Stimulated activated CD4-positive, alpha-beta T cell treated with anti-CD3 and anti-CD28 coated beads, Interleukin-15, amount 100 ng/mL, for 1 hour (primary cell): ENCODE results near the gene PI16.

Source experiments
- DNase-seq, 2 donors: peaks; one replicate each; pipeline ENCODE4 v3.0.0-alpha.2; 2020; ENCODE audit warnings: low read depth in 1 of 2, low spot score in 1 of 2

The PI16 gene

DNA sequence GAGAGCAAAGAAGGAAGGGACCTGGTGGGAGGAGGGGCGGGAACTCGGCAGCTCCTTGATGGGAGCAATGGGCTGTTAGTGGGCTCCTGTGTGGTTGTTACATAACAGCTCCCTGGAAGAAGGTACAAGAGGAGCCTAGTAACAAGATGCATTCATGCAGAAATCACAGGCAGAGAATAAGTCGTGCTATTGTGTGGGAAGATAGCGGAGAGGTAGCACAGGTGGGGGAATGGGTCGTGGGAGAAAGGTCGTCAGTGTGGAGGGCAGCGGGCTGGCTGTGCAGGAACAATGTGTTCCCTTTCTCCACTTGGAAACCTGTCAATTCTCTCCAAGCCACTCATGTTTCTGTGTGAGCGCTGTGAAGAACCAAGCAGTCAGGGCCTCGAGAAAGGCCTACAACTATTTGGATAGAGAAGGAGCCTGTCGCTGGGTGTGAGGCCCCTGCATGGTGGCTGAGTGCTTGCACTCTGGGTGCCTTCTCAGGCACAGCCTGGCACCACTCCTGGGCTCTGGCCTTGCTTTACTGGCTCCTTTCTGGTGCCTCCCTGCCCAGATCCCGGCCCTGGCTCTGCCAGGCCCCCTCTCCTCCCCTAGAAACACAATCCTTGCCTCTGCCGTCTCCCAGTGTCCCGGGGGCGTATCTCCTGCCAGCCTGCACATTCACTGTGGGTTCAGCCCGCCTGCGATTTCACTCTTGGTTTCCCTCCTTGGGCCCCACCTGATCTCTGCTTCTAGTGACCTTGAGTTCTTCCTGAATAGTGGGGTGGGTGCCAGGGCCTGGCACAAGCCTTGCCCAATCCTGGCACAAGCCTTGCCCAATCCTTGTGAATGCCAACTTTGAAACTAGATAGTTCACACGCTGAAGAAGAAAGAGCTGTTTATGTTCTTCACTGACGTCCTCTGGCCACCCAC, 43.5 kb downstream of the PI16 start:
- DNase-seq, result no peak

DNA sequence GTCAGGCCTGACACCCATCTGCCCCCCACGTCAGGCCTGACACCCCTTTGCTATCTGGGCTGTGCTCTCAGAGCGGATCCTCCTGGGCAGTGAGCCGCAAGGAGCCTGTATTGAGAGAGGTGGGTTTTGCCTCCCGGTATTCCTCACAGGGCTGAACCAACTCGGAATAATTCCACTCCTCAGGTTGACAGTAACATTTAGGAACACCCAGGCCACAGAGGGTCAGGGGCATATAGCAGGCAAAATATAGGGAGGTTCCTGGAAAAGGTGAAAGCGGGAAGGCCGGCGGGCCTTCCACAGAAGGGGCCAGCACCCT, 44.1 kb downstream of the PI16 start:
- DNase-seq, result no peak

DNA sequence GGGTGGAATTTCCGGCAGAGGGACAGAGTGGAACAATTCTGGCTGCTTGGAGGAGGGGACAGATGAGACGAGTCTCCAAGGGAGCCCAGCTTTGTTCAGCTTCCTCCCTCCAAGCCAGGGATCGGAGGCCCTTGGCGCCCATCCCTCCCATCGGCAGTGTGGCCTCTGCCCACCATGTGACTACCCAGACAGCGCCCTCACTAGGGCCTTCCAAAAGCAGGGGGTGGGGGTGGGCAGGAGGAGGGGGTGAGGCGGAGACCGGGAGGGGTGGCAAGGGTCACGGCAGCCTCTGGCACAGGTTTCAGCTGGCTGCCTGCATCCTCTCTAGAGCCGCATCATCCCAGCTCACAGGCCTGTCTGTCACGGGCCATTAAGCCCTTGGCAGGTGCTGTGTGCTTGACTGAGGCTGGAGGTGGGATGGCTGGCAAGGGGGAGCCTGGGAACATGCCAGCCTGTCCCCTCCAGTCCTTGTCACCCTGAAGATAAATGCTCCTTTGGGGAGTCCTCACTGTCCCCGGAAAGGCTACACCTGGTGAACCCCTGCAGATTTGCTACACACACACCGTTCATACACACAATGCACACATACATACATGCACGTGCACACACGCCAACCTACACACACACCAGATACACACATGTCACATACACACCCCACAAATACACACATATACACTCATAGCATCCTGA, 44.7 kb downstream of the PI16 start:
- DNase-seq, result no peak

DNA sequence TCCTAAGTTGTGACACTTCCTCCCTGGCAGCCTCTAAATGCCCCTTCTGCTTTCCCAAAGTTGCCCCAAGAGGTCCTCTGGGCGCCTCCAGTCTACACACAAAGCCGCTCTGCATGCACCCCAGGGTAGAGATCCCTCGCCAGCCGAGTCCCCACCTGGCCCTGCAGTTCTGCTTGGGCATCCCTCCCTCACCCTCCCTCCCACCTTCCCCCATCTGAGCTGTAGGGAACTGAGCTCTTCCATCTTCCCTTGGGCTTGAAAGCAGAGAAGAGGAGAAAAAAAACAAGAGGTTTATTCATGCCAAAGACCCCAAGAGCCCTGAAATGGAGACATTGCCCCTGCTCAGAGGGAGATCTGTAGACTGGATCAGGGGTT, 45.2 kb downstream of the PI16 start:
- DNase-seq, result no peak

DNA sequence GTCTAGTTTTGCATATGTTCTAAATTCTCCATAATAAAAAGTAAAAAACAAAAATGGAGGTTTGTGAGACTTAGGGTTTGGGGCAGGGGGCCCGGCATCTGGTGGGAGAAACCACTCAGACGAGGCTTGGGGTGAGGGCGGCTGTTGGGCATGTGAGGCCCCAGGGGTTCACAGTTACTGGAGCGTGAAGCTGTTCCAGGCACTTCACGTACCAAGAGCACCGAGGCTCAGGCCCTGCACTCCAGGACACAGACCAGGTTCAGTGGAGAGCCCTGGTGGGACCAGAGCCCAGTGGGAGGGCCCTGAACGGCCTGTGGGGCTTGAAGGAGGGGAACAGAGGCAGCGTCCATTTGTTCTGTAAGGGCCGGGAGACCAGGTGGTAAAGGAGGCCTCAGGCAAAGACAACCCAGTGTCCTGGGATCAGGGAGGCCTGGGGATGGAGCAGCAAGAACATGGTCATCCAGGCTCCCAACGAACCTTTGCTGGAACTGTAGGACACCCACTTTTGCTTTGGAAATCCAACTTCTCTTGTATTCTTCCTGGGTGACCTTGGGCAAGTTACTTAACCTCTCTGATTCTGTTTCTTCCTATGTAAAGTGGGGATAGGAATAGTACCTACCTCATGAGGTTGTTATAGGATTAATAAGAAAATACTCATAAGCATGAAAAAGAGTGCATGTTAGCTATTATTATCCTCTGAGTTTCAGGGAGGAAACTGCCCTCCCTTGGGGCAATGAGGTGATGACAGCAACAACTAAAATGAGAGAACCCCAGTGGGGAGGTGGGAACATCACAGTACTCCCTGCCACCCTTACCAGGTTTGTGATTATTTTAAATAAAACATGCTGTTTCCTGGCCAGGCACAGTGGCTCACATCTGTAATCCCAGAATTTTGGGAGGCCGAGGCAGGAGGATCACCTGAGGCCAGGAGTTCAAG, 49.8 kb downstream of the PI16 start:
- no peak for DNase-seq

DNA sequence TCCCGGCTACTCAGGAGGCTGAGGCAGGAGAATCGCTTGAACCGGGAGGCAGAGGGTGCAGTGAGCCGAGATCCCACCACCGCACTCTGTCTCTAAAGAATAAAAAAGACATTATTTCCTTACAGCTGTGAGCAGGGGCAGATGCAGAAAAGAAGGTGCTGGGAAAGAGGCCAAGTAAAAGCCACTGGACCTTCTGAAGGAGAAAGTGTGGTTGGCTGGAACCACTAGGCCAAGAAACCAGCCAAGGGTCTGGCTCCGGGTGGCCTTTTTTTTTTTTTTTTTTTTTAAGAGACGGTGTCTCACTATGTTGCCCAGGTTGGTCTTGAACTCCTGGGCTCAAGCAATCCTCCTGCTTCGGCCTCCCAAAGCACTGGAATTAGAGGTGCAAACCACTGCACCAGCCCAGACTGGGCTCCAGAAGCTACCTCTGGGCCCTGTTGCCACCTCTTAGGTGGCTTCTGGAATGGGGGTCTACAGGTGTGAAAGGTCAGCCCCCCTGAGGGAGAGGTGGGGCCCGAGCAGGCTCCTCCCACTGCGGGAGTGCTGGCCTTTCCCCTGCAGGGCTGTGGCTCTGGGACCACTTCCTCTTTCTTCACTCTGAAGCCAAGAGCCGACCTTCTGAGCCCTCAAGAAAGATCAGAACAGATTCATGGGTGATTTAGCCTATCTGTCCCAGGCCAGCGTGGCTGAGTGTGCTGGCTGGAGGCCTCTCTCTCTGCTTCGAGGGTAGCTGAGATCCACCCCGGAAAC, 50.7 kb downstream of the PI16 start, which contains the start of gene FGD2:
FGD2 (plus strand) TSS at position 595 of the 750 bp plus-strand sequence. CDS start 163 bp downstream, outside the sequence.
- DNase-seq, result no peak

DNA sequence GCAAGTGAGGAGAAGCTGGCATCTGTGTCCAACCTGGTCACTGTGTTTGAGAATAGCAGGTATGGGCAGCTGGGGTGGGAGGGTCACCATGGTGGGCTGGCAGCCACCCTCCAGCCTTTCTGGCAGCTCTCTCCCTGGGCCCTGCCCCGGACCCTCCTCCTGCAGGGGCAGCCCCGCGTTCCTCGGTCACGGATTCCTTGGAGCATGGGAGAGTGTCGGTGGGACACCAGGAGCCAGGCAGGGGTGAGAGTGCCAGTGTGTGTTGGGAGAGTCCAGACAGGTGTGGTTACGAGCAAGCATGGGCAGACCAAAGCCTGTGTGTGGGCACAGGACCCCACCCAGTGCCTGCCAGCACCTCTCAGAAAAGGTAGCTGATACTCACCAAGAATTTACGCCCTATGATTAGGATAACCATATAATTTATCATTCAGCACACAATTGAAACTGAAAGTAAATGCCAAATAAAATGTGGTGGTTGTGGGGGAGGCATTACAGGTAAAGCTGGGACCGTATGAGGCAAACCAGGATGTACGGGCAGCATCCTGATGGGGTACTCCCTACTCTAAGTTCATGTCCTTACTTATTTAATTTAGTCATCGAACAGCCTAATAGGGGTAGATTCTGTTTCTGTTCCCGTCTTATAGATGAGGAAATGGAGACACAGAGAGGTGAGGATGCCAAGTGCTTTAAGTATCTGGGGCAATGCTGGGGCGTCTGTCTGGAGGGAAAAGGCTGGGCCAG, 51.5 kb downstream of the PI16 start:
- no peak for DNase-seq

DNA sequence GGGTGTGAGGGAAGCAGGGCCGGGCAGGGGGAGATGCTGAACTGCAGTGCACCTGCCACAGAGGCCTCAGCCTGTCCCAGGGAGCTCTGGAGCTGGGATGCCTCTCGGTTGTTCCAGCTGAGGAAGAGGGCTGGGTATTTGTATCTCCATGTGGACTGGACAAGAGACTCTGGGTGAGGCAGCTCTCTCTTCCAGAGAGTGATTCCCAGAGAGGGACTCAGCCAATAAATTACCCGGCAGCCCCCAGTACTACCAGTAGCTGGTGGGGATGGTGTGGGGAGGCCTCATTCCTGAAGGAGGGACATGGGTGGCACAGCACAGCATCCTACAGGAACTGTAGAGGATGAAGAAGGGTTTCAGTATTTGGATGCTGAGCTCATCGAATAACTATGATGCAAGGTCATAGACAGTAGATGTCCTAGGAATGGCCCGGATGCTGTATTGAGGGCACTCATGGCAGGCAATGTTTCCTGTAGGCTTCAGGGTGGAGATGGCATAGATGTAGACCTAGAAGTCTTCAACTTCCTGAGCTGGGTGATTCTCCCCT, 52.3 kb downstream of the PI16 start:
- no peak for DNase-seq

DNA sequence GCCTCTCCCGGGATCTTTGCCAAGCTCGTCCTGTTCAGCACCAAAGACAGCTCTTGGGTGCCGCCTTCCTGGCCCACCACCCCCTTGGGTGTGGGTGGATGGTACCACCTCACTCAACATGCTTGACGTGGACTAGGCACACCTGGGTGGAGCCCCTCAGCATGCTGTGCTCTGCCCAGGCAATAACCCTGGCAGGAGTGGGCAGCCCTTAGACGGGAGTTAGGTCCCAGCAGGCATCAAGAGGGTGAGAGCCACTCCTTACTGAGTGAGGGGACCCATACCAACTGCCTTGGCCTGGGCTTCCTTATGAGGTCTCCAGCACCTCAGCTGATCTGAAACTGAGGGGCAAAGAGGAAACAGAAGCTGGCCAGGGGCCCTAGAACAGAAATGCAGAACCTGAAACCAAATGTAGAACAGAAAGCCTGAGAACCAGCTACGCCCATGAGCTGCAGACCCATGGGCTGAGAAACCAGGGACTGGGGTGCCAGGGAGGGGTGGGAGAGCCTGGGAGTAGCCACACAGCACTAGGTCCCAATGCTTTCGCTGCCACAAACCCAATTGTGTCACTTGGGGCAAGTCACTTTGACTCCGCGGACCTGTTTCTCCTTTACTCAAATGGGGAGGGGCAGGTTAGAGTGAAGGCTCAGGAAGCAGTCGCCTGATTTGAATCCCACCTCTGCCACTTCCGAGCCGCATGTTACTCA, 53.0 kb downstream of the PI16 start:
- no peak for DNase-seq

DNA sequence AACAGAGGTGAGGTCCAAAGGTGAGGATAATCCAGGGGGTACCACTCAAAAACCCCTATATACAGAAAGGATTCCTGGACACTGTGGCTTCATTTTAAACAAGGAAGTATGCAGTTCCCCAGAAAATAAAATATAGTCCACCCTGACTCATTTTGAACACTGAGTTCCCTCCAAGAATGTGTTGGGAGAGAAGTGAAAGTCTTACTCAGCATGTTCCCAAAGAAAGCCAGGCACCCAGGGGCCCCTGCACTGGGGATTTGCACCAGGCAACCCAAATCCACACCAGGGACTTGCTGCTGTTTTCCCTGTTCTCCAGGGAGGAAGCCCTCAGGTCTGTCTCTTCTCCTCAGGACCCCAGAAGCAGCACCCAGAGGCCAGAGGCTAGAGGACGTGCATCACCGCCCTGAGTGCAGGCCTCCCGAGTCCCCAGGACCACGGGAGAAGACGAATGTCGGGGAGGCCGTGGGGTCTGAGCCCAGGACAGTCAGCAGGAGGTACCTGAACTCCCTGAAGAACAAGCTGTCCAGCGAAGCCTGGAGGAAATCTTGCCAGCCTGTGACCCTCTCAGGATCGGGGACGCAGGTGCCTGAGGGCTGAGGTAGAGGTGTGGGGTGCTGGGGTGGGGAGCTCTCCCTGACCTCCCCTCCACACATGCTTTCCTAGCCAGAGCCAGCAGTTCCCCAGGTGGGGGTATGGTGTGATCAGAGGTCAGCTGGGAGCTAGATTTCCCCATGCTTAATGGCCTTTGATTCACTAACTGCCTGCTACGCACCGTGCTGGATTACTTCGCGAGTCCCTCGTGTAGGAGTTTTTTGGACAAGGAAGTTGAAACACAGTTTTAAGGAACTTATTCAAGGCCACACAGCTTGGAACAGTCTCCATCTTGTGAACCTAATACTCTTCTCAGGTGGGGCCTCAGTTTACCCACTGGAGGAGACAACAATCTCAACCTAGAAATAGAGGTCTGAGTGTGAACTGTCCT, 54.2 kb downstream of the PI16 start:
- no peak for DNase-seq

DNA sequence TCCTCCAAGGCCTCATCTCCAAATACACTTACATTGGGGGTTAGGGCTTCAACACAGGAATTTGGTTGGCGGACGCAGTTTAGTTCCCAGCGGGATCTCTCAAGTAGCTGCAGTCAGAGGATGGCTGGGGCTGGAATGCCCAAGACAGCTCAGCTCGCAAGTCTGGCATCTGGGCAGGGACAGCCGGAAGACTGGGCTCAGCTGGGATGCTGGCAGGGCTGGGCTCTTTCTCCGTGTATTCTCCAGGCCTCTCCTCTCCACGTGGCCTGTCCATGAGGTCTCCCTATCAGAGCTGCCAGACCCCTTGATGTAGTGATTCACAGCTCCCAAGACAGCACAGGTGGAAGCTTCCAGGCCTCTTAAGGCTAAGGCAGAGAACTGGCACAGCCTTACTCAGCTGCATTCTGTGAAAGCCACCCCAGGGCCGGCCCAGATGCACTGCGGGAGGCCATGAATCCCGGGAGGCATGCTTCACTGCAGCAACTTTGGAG, 55.9 kb downstream of the PI16 start:
- no peak for DNase-seq

DNA sequence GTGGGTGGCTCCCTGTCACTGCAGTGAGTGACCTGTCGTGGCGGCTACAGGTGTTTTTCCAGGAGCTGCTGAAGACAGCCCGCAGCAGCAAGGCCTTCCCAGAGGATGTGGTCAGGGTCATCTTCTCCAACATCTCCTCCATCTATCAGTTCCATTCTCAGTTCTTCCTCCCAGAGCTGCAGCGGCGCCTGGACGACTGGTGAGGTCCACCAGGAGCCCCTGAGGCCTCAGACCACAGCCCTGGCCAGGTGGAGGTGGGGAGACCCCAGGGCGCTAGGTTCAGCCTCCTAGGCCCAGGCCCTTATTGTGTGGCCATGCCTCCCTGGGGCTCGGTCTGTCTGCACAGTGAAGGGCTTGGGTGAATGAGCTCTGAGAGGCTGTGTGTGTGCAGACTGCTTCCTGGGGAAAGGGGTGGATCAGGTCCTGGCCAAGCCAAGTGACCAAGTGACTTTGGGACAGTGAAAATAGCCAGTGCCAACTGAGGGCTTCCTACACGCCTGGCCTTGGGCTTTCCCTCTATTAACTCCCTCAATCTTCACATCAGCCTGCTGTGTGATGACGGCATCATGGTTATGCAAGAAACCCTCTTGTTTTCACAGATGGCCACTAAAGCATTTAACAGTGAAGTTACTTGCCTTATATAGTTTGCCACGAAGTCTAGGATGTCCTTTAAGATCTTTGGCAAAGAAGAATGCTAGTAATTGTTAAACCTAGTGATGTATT, 57.3 kb downstream of the PI16 start:
- DNase-seq, result no peak

DNA sequence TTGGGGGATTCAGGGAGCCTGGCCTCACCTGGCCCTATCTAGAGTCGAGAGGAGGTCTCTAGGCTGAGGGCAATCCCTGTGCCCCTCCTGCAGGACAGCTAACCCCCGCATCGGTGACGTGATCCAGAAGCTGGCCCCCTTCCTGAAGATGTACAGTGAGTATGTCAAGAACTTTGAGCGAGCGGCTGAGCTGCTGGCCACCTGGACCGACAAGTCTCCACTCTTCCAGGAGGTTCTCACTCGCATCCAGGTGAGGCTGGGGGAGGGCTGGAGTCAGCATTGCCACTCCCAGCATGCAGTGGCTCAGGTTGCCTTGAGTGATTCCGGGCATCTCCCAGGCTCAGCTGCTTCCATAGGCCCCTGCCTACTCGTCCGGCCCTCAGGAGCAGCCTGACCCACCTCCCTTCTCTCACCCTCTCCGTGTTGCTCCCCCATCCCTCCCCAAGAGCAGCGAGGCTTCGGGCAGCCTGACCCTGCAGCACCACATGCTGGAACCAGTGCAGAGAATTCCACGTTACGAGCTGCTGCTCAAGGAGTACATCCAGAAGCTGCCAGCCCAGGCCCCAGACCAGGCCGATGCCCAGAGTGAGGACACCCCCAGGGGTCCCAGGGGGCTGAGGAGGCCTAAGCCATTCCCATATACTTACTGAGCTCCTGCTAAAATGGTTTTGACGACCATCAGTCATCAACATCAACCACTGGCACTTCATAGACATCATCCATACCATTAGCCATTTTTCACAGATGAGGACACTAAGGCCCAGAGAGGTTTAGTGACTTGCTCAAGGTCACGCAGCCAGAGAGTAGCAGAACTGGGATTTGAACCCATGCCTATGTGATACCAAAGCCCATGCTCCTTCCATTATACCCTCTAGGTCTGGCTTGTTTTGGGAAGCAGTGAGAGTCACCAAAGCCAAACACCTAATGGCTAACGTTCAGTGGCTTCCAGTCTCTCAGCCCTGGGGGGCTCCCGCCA, 59.3 kb downstream of the PI16 start:
- no peak for DNase-seq
